HepG2 (cell line): Measurements from ENCODE around the gene IGBP1. TPM values are rescaled to one million over a fixed set of nuclear protein-coding genes. Genes with fewer than 3 reads are reported as not detected.
A peak's percentile ranks its signal among the peaks of the same experiment; 100 is the strongest.

ENCODE experiments used
- ATAC-seq: fragments of 200-7000 bp; cut with Tn5 transposase; 3 replicates; pipeline ENCODE4 v1.9.1; 2020; ENCODE audit warnings: mild to moderate bottlenecking, moderate library complexity
- BruUV-seq: library from RNA; stranded (reverse); fragments of 400-500 nt; replicated peaks from 2 replicates; lab custom pipeline; 2021; lab: Mats Ljungman, UMichigan
- CTCF ChIA-PET: fragments of 300-600 bp; formaldehyde crosslinking; extraction: SDS; loops from one replicate; lab custom pipeline; 2021; ENCODE audit warnings: low total read pairs, inconsistent platforms, low intra/inter-chr PET ratio; lab: Yijun Ruan, JAX
- POLR2A ChIA-PET: fragments of 350-600 bp; sonication (Branson Sonifier 250); formaldehyde crosslinking; loops from one replicate; lab custom pipeline; 2020; ENCODE audit warnings: antibody characterized with exemption, inconsistent platforms; lab: Yijun Ruan, JAX
- DNase-seq: peaks from one replicate; pipeline ENCODE4 v3.0.0-alpha.2; 2015; ENCODE audit warnings: low spot score
- FAIRE-seq: peaks from 3 replicates; lab custom pipeline; 2011; peaks lifted over from hg19 to GRCh38; lab: Jason Lieb, UNC
- H2AFZ ChIP-seq: one replicate; pipeline ENCODE4 v1.6.1; 2011; ENCODE audit warnings: low read length, inconsistent platforms
- H3K27ac ChIP-seq: fragments of 300-600 bp; 3 replicates; pipeline ENCODE4 v1.8.0; 2011; ENCODE audit warnings: mixed run types, mild to moderate bottlenecking, mixed read lengths, low read length, inconsistent platforms; ENCODE audit not compliant: insufficient read depth; ENCODE audit errors: extremely low read length
- H3K27me3 ChIP-seq, 2 experiments: fragments of 200-600 bp in 1 of 2; 2 replicates in 1 of 2; 3 replicates in 1 of 2; pipeline versions ENCODE4 v1.6.0 to v1.8.0; 2011; ENCODE audit warnings: low read length in 2 of 2, mild to moderate bottlenecking in 2 of 2, moderate library complexity in 2 of 2, inconsistent platforms in 1 of 2; ENCODE audit not compliant: insufficient read depth in 2 of 2, control insufficient read depth in 1 of 2
- H3K36me3 ChIP-seq, 2 experiments: fragments of 200-600 bp in 1 of 2; replicated peaks in 1 of 2; 2 replicates in 1 of 2; 3 replicates in 1 of 2; pipeline versions ENCODE4 v1.5.1 to v1.8.0; 2011; ENCODE audit warnings: low read length in 2 of 2, inconsistent platforms in 1 of 2; ENCODE audit not compliant: insufficient read depth in 2 of 2, control insufficient read depth in 1 of 2
- H3K4me1 ChIP-seq: 2 replicates; pipeline ENCODE4 v1.5.1; 2012; ENCODE audit warnings: low read length, inconsistent platforms; ENCODE audit not compliant: insufficient read depth
- H3K4me2 ChIP-seq: 2 replicates; pipeline ENCODE4 v1.6.0; 2011; ENCODE audit warnings: low read depth, low read length, inconsistent platforms
- H3K4me3 ChIP-seq, 3 experiments: fragments of 200-600 bp in 1 of 3; sonication (generic), shearing (Covaris generic) in 1 of 3; replicated peaks in 1 of 3; 2 replicates each; pipeline ENCODE4 v1.5.1; 2011 to 2016; ENCODE audit warnings: low read length in 3 of 3, inconsistent platforms in 2 of 3, low read depth in 2 of 3, mild to moderate bottlenecking in 2 of 3, control low read depth in 1 of 3, mixed read lengths in 1 of 3; ENCODE audit not compliant: insufficient read depth in 1 of 3
- H3K79me2 ChIP-seq: one replicate; pipeline ENCODE4 v1.6.1; 2011; ENCODE audit warnings: low read length, inconsistent platforms; ENCODE audit not compliant: insufficient read depth
- H3K9ac ChIP-seq: 2 replicates; pipeline ENCODE4 v1.6.0; 2011; ENCODE audit warnings: mild to moderate bottlenecking, low read depth, low read length, inconsistent platforms; ENCODE audit not compliant: insufficient read depth
- H3K9me3 ChIP-seq: 2 replicates; pipeline ENCODE4 v1.5.1; 2012; ENCODE audit warnings: mild to moderate bottlenecking, low read length
- H4K20me1 ChIP-seq: 2 replicates; pipeline ENCODE4 v1.6.0; 2011; ENCODE audit warnings: inconsistent platforms, mild to moderate bottlenecking, low read length, moderate library complexity; ENCODE audit not compliant: insufficient read depth
- ATF1 ChIP-seq: IDR thresholded peaks from 2 replicates; pipeline ENCODE4 v1.6.1; 2016; ENCODE audit warnings: mild to moderate bottlenecking, control low read depth
- CSRNP1 ChIP-seq: sonication (generic); formaldehyde crosslinking; IDR thresholded peaks from 2 replicates; pipeline ENCODE4 v1.8.1; 2023; ENCODE audit warnings: mild to moderate bottlenecking, missing genetic modification reagents
- CTCF ChIP-seq: sonication (generic); formaldehyde crosslinking; IDR thresholded peaks from 2 replicates; pipeline ENCODE4 v1.5.0; 2020; ENCODE audit warnings: mild to moderate bottlenecking, missing genetic modification reagents, moderate library complexity
- E2F1 ChIP-seq: sonication (generic); formaldehyde crosslinking; IDR thresholded peaks from 2 replicates; pipeline ENCODE4 v1.5.0; 2020; ENCODE audit warnings: missing genetic modification reagents
- HNF4A ChIP-seq: sonication (generic); formaldehyde crosslinking; IDR thresholded peaks from 2 replicates; pipeline ENCODE4 v1.4.0; 2020; ENCODE audit warnings: missing genetic modification reagents
- RARG ChIP-seq: sonication (generic); formaldehyde crosslinking; IDR thresholded peaks from 2 replicates; pipeline ENCODE4 v1.4.0; 2020; ENCODE audit warnings: low read depth, mild to moderate bottlenecking, missing genetic modification reagents
- RXRB ChIP-seq: IDR thresholded peaks from 2 replicates; pipeline ENCODE4 v1.6.1; 2016; ENCODE audit warnings: borderline replicate concordance, missing genetic modification reagents, missing compliant biosample characterization
- SMC3 ChIP-seq: IDR thresholded peaks from 2 replicates; pipeline ENCODE4 v1.6.1; 2011; ENCODE audit warnings: low read length, improper control_type of control experiment
- STAG1 ChIP-seq: sonication (generic); formaldehyde crosslinking; IDR thresholded peaks from 2 replicates; pipeline ENCODE4 v1.4.0; 2020; ENCODE audit warnings: missing genetic modification reagents
- WIZ ChIP-seq: sonication (generic); formaldehyde crosslinking; IDR thresholded peaks from 2 replicates; pipeline ENCODE4 v1.5.1; 2020; ENCODE audit warnings: mild to moderate bottlenecking, missing genetic modification reagents
- ZFP36L1 ChIP-seq: sonication (generic); formaldehyde crosslinking; IDR thresholded peaks from 2 replicates; pipeline ENCODE4 v1.8.0; 2022; ENCODE audit warnings: mild to moderate bottlenecking, missing genetic modification reagents, moderate library complexity
- ZKSCAN1 ChIP-seq: fragments of 150-350 bp; IDR thresholded peaks from 2 replicates; pipeline ENCODE4 v1.6.1; 2014; ENCODE audit warnings: low read length
- ZNF850 ChIP-seq: sonication (generic); formaldehyde crosslinking; conservative IDR thresholded peaks from 2 replicates; pipeline ENCODE4 v1.9.0; 2021; ENCODE audit warnings: mild to moderate bottlenecking, missing genetic modification reagents
- WGBS: methylation state at CpG from one replicate; pipeline ENCODE4 v1.1.6; 2017; ENCODE audit warnings: low lambda C conversion rate; 5-methylcytosine and 5-hydroxymethylcytosine counted together
- in situ Hi-C: cut with HindIII; loops from 2 replicates; pipeline ENCODE4 v1.10.0; 2017; ENCODE audit warnings: low pct_unique_long_range_greater_than_20kb; ENCODE audit not compliant: extremely low pct_ligation_motif_present
- intact Hi-C: fragments of 100-400 bp; cut with micrococcal nuclease; formaldehyde crosslinking; loops from one replicate; pipeline ENCODE4 v1.10.0; 2022; ENCODE audit not compliant: unreplicated experiment
- polyA plus RNA-seq, 8 experiments: library from polyadenylated mRNA; depleted of rRNA in 3 of 8; stranded (reverse) in 7 of 8; unstranded in 1 of 8; fragments of >200 nt; fragmentation: Illumina TruSeq in 4 of 8; extraction: Trizol in 4 of 8; gene quantifications; 2 replicates each; pipeline versions ENCODE4 v1.2.1 to v1.2.3, GENCODE V29; 2011 to 2016; ENCODE audit warnings: low read depth in 4 of 8, missing spikeins in 1 of 8, mixed read lengths in 1 of 8; ENCODE audit not compliant: insufficient read depth in 1 of 8
- total RNA-seq, 5 experiments: library from RNA; depleted of rRNA; stranded (reverse); fragments of >200 nt; fragmentation: Illumina TruSeq; extraction: Trizol; gene quantifications; 2 replicates each; pipeline ENCODE4 v1.2.3, GENCODE V29; 2016; ENCODE audit warnings: low read depth in 1 of 5

IGBP1 gene
- total and polyA plus RNA-seq, 2 of the 13 experiments (the other 11 are each of a cell fraction or from before 2014, with no cell fraction given), result 59.3 to 103 TPM

GRCh38 chrX:70190225-70190624 lies 57.0 kb downstream of the IGBP1 start:
- no peak for ATAC-seq
- no peak for DNase-seq
- no TSS peak for BruUV-seq
- no peaks in the 10 kb centered on the region for H3K79me2 ChIP-seq
- intact Hi-C loops, result no loop called here
- in situ Hi-C loops, result no loop called here
- H3K4me1 ChIP-seq, result peaks cover 4% of the 10 kb centered on the region; the same call in 1 of the 2 replicates
- CTCF ChIA-PET, result no interaction called here
- TF ChIP-seq CSRNP1 (no peak), HNF4A (CRISPR knock-in tag) (peak; percentile 40)
- no peak for FAIRE-seq
- H3K4me2 ChIP-seq, result no peak overlapping the region
- no peak overlapping the region for H3K4me3 ChIP-seq
- no peaks in the 10 kb centered on the region for H4K20me1 ChIP-seq
- H3K9me3 ChIP-seq, result no peaks in the 10 kb centered on the region
- no peak overlapping the region for H3K27ac ChIP-seq
- no peak overlapping the region for H2AFZ ChIP-seq
- H3K27me3 ChIP-seq, result no peaks in the 10 kb centered on the region
- no peaks in the 10 kb centered on the region for H3K36me3 ChIP-seq
- H3K9ac ChIP-seq, result no peak overlapping the region
- POLR2A ChIA-PET, result no interaction called here

- ChIA-PET POLR2A (no interaction called here), CTCF (interaction anchor here (0.8 to 2.1 kb wide), 2 partner anchors 65 to 92 kb away, joined by 3 to 17 read pairs; partner anchors contain the start of genes KIF4A and PDZD11)
- Histone ChIP-seq H3K4me3 (no peak overlapping the region), H3K4me1 (no peaks in the 10 kb centered on the region), H4K20me1 (no peaks in the 10 kb centered on the region), H3K27me3 (no peaks in the 10 kb centered on the region), H3K27ac (no peak overlapping the region), H3K9me3 (no peaks in the 10 kb centered on the region), H3K4me2 (no peak overlapping the region), H3K79me2 (no peaks in the 10 kb centered on the region), H2AFZ (no peak overlapping the region), H3K9ac (no peak overlapping the region), H3K36me3 (no peaks in the 10 kb centered on the region)
- WGBS, result 5% methylated on average over 12 of the region's 12 CpGs
- DNase-seq (peak; percentile 51), FAIRE-seq (peak; percentile 72), ATAC-seq (peak; percentile 70)
- in situ Hi-C loops, result no loop called here
- no TSS peak for BruUV-seq
- intact Hi-C loops, result loop anchor here (1.0 kb wide), 1 partner anchor 66 kb away; no protein-coding TSS in a partner anchor
- TF ChIP-seq ZNF850 (CRISPR knock-in tag) (no peak), RXRB (CRISPR knock-in tag) (no peak), ZKSCAN1 (peak; percentile 74; the same call in 1 of the 2 replicates), E2F1 (CRISPR knock-in tag) (no peak), RARG (CRISPR knock-in tag) (no peak), STAG1 (CRISPR knock-in tag) (peak; percentile 63), CTCF (CRISPR knock-in tag) (peak; percentile 67), WIZ (CRISPR knock-in tag) (no peak), SMC3 (peak; percentile 73), ATF1 (CRISPR knock-in tag) (no peak), ZFP36L1 (CRISPR knock-in tag) (no peak)
Observed at GRCh38 chrX:70196961-70197720, 63.9 kb downstream of the IGBP1 start.
